Measurements from ENCODE around the gene IGSF9.

DNA sequence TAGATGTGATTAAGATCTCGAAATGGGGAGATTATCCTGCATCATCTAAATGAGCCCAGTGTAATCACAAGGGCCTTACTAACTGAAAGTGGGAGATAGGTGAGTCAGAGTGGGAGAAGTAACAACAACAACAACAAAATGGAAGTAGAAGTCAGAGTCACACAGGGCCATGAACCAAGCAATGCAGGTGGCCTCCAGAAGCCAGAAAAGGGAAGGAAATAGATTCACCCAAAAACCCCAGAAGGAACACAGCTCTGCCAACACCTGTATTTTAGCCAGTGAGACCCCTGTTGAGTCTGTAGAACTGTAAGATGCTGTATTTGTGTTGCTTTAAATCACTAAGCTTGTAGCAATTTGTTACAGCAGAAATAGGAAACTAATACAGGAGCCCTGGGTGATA, 24.2 kb downstream of the IGSF9 start:
- TF ChIP-seq, protein P1, sequence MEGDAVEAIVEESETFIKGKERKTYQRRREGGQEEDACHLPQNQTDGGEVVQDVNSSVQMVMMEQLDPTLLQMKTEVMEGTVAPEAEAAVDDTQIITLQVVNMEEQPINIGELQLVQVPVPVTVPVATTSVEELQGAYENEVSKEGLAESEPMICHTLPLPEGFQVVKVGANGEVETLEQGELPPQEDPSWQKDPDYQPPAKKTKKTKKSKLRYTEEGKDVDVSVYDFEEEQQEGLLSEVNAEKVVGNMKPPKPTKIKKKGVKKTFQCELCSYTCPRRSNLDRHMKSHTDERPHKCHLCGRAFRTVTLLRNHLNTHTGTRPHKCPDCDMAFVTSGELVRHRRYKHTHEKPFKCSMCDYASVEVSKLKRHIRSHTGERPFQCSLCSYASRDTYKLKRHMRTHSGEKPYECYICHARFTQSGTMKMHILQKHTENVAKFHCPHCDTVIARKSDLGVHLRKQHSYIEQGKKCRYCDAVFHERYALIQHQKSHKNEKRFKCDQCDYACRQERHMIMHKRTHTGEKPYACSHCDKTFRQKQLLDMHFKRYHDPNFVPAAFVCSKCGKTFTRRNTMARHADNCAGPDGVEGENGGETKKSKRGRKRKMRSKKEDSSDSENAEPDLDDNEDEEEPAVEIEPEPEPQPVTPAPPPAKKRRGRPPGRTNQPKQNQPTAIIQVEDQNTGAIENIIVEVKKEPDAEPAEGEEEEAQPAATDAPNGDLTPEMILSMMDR (IDR thresholded peaks at IDR 0.05), result no peak
- no peak for TF ChIP-seq POLR2A (IDR thresholded peaks at IDR 0.05)

Data from uterus (tissue), 2 donors.